ENCODE results near the gene KIF5A.

GRCh38 chr12:57624441-57625220 is 74.8 kb downstream of the KIF5A start:
- TF ChIP-seq, protein P1, sequence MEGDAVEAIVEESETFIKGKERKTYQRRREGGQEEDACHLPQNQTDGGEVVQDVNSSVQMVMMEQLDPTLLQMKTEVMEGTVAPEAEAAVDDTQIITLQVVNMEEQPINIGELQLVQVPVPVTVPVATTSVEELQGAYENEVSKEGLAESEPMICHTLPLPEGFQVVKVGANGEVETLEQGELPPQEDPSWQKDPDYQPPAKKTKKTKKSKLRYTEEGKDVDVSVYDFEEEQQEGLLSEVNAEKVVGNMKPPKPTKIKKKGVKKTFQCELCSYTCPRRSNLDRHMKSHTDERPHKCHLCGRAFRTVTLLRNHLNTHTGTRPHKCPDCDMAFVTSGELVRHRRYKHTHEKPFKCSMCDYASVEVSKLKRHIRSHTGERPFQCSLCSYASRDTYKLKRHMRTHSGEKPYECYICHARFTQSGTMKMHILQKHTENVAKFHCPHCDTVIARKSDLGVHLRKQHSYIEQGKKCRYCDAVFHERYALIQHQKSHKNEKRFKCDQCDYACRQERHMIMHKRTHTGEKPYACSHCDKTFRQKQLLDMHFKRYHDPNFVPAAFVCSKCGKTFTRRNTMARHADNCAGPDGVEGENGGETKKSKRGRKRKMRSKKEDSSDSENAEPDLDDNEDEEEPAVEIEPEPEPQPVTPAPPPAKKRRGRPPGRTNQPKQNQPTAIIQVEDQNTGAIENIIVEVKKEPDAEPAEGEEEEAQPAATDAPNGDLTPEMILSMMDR (IDR thresholded peaks at IDR 0.05) = no peak
- no peak for TF ChIP-seq POLR2A (IDR thresholded peaks at IDR 0.05)

Data from lower leg skin (tissue), 3 donors.